ENCODE data around the gene CWC27.

DNA sequence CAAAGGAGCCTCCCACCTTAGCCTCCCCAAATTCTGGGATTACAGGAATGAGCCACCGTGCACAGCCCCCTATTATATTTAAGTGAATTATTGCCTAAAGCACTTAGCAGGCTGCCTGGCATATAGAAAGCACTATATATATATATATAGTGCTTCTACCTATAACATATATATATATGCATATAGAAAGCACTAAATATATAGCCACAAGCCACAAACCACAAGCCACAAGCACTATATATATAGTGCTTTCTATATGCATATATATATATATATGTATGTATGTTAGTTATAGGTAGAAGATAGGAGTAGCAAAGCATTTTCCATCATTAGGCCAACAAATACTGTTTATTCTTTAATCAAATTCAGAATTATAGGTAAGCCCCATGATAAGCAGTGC, 185.8 kb downstream of the CWC27 start:
- TF ChIP-seq, protein P1, sequence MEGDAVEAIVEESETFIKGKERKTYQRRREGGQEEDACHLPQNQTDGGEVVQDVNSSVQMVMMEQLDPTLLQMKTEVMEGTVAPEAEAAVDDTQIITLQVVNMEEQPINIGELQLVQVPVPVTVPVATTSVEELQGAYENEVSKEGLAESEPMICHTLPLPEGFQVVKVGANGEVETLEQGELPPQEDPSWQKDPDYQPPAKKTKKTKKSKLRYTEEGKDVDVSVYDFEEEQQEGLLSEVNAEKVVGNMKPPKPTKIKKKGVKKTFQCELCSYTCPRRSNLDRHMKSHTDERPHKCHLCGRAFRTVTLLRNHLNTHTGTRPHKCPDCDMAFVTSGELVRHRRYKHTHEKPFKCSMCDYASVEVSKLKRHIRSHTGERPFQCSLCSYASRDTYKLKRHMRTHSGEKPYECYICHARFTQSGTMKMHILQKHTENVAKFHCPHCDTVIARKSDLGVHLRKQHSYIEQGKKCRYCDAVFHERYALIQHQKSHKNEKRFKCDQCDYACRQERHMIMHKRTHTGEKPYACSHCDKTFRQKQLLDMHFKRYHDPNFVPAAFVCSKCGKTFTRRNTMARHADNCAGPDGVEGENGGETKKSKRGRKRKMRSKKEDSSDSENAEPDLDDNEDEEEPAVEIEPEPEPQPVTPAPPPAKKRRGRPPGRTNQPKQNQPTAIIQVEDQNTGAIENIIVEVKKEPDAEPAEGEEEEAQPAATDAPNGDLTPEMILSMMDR (IDR thresholded peaks at IDR 0.05), result no peak
- no peak for TF ChIP-seq ZFX (IDR thresholded peaks at IDR 0.05; ENCODE audit: borderline replicate concordance)
